Kidney capillary endothelial cell (primary cell): Measurements from ENCODE around the gene RTTN.

Experiments used
- DNase-seq: peaks from one replicate; pipeline ENCODE4 v3.0.0-alpha.2; 2018; ENCODE audit warnings: low spot score

RTTN gene

GRCh38 chr18:70197844-70198243, 7.6 kb downstream of the RTTN start:
- no peak for DNase-seq

- no peak for DNase-seq
Observed at GRCh38 chr18:70197026-70197425, 8.5 kb downstream of the RTTN start.

GRCh38 chr18:70195852-70196434, 9.5 kb downstream of the RTTN start:
- DNase-seq: peak; percentile 33

GRCh38 chr18:70195014-70195614, 10.4 kb downstream of the RTTN start:
- no peak for DNase-seq

GRCh38 chr18:70194227-70194890, 11.1 kb downstream of the RTTN start:
- no peak for DNase-seq

GRCh38 chr18:70190529-70190928, 15.0 kb downstream of the RTTN start:
- peak; percentile 7 for DNase-seq

GRCh38 chr18:70188113-70188512, 17.4 kb downstream of the RTTN start:
- DNase-seq: no peak

GRCh38 chr18:70183441-70183840, 22.0 kb downstream of the RTTN start:
- DNase-seq: no peak

- DNase-seq: no peak
Observed at GRCh38 chr18:70182548-70182947, 22.9 kb downstream of the RTTN start.

GRCh38 chr18:70181725-70182124, 23.8 kb downstream of the RTTN start:
- no peak for DNase-seq

- DNase-seq: peak; percentile 17
Observed at GRCh38 chr18:70181015-70181414, 24.5 kb downstream of the RTTN start.

GRCh38 chr18:70176537-70176936, 28.9 kb downstream of the RTTN start:
- DNase-seq: no peak

GRCh38 chr18:70175216-70175615, 30.3 kb downstream of the RTTN start:
- no peak for DNase-seq

- DNase-seq: no peak
Observed at GRCh38 chr18:70172225-70172624, 33.3 kb downstream of the RTTN start.

- DNase-seq: no peak
Observed at GRCh38 chr18:70169747-70170146, 35.7 kb downstream of the RTTN start.

- DNase-seq: no peak
Observed at GRCh38 chr18:70166668-70167067, 38.8 kb downstream of the RTTN start.

- no peak for DNase-seq
Observed at GRCh38 chr18:70165936-70166335, 39.6 kb downstream of the RTTN start.

GRCh38 chr18:70160073-70160678, 45.3 kb downstream of the RTTN start:
- DNase-seq: no peak

GRCh38 chr18:70158992-70159717, 46.3 kb downstream of the RTTN start:
- no peak for DNase-seq

- DNase-seq: no peak
Observed at GRCh38 chr18:70156886-70157285, 48.6 kb downstream of the RTTN start.

GRCh38 chr18:70154591-70155194, 50.8 kb downstream of the RTTN start:
- no peak for DNase-seq

- DNase-seq: no peak
Observed at GRCh38 chr18:70151614-70152013, 53.9 kb downstream of the RTTN start.
